WTC11 (cell line): ENCODE data around the gene TTC8. TPM values are rescaled to one million over a fixed set of nuclear protein-coding genes. Genes with fewer than 3 reads are reported as not detected.

Experiments used
- ATAC-seq: fragments of 200-7000 bp; cut with Tn5 transposase; 2 replicates; pipeline ENCODE4 v1.10.0; 2021; ENCODE audit warnings: mild to moderate bottlenecking, moderate library complexity
- CTCF ChIA-PET: fragments of 300-600 bp; sonication (Branson Sonifier 250); formaldehyde crosslinking; loops from one replicate; lab custom pipeline; 2021; ENCODE audit warnings: antibody characterized with exemption; lab: Charles Lee
- POLR2A ChIA-PET: fragments of 350-600 bp; sonication (Branson Sonifier 250); formaldehyde crosslinking; loops from one replicate; lab custom pipeline; 2021; ENCODE audit warnings: antibody characterized with exemption; lab: Charles Lee
- DNase-seq: peaks from one replicate; pipeline ENCODE4 v3.0.0; 2021; ENCODE audit warnings: low spot score
- H3K27ac Mint-ChIP-seq: 2 replicates; pipeline ENCODE4 v1.8.0; 2021; ENCODE audit warnings: mixed read lengths
- H3K27me3 Mint-ChIP-seq: 2 replicates; pipeline ENCODE4 v1.8.0; 2021; ENCODE audit warnings: low read depth, mild to moderate bottlenecking, moderate library complexity, mixed read lengths
- H3K36me3 Mint-ChIP-seq: 2 replicates; pipeline ENCODE4 v1.8.0; 2021; ENCODE audit warnings: mixed read lengths
- H3K4me1 Mint-ChIP-seq: 2 replicates; pipeline ENCODE4 v1.8.0; 2022; ENCODE audit warnings: mixed read lengths
- H3K4me3 Mint-ChIP-seq: 2 replicates; pipeline ENCODE4 v1.8.0; 2021; ENCODE audit warnings: mild to moderate bottlenecking, moderate library complexity, mixed read lengths
- H3K9me3 Mint-ChIP-seq: 2 replicates; pipeline ENCODE4 v1.8.0; 2021; ENCODE audit warnings: mixed read lengths
- AR ChIP-seq: fragments of 250-450 bp; sonication (Bioruptor Pico); IDR thresholded peaks from 2 replicates; pipeline ENCODE4 v1.9.0; 2021; ENCODE audit warnings: mild to moderate bottlenecking
- ATF6 ChIP-seq: sonication (generic); formaldehyde crosslinking; IDR thresholded peaks from 2 replicates; pipeline ENCODE4 v1.8.1; 2023; ENCODE audit warnings: mild to moderate bottlenecking, missing genetic modification reagents
- CREM ChIP-seq: sonication (generic); formaldehyde crosslinking; IDR thresholded peaks from 2 replicates; pipeline ENCODE4 v1.8.1; 2022; ENCODE audit warnings: mild to moderate bottlenecking, missing genetic modification reagents, moderate library complexity
- EMX1 ChIP-seq: fragments of 250-450 bp; sonication (Bioruptor Pico); IDR thresholded peaks from 2 replicates; pipeline ENCODE4 v1.8.0; 2021; ENCODE audit warnings: mild to moderate bottlenecking
- ERG ChIP-seq: fragments of 250-450 bp; sonication (Bioruptor Pico); IDR thresholded peaks from 2 replicates; pipeline ENCODE4 v1.8.0; 2021; ENCODE audit warnings: mild to moderate bottlenecking
- FOXP1 ChIP-seq: sonication (generic); formaldehyde crosslinking; IDR thresholded peaks from 2 replicates; pipeline ENCODE4 v1.8.0; 2022; ENCODE audit warnings: missing genetic modification reagents, mild to moderate bottlenecking, moderate library complexity, borderline replicate concordance
- GRHL2 ChIP-seq: fragments of 250-450 bp; sonication (Bioruptor Pico); IDR thresholded peaks from 2 replicates; pipeline ENCODE4 v1.8.0; 2022; ENCODE audit warnings: mild to moderate bottlenecking, moderate library complexity; ENCODE audit not compliant: insufficient replicate concordance, severe bottlenecking
- PRDM15 ChIP-seq: sonication (generic); formaldehyde crosslinking; IDR thresholded peaks from 2 replicates; pipeline ENCODE4 v1.8.0; 2022; ENCODE audit warnings: missing genetic modification reagents
- TEAD1 ChIP-seq: sonication (generic); formaldehyde crosslinking; IDR thresholded peaks from 2 replicates; pipeline ENCODE4 v1.8.0; 2022; ENCODE audit warnings: mild to moderate bottlenecking, missing genetic modification reagents
- ZMAT4 ChIP-seq: fragments of 250-450 bp; sonication (Bioruptor Pico); IDR thresholded peaks from 2 replicates; pipeline ENCODE4 v1.9.0; 2021; ENCODE audit warnings: mild to moderate bottlenecking
- ZNF219 ChIP-seq: sonication (generic); formaldehyde crosslinking; IDR thresholded peaks from 2 replicates; pipeline ENCODE4 v1.8.0; 2023; ENCODE audit warnings: missing genetic modification reagents, mild to moderate bottlenecking, borderline replicate concordance
- ZNF281 ChIP-seq: sonication (generic); formaldehyde crosslinking; IDR thresholded peaks from 2 replicates; pipeline ENCODE4 v1.8.0; 2023; ENCODE audit warnings: mild to moderate bottlenecking, missing genetic modification reagents
- total RNA-seq: library from RNA; stranded (reverse); gene quantifications from 3 replicates; pipeline ENCODE4 v1.2.3, GENCODE V29; 2021

TTC8 gene
- total RNA-seq, 1 experiment from 2014 or later, result 13.8 TPM

GRCh38 chr14:88904206-88904647 lies 79.8 kb downstream of the TTC8 start:
- DNase-seq, result no peak
- TF ChIP-seq ZNF219 (CRISPR knock-in tag), result no peak
- Mint-ChIP-seq H3K27ac (no peak overlapping the region), H3K9me3 (peaks cover 28% of the 10 kb centered on the region), H3K36me3 (peaks cover 6% of the 10 kb centered on the region), H3K27me3 (peaks cover 4% of the 10 kb centered on the region), H3K4me3 (no peak overlapping the region), H3K4me1 (no peaks in the 10 kb centered on the region)
- ChIA-PET POLR2A (no interaction called here), CTCF (interaction anchor here (1.1 kb wide), 1 partner anchor 26 kb away, joined by 4 read pairs; no protein-coding TSS in a partner anchor)
- no peak for ATAC-seq

- peaks cover 4% of the 10 kb centered on the region for H3K27me3 Mint-ChIP-seq
- H3K27ac Mint-ChIP-seq, result no peak overlapping the region
- ATAC-seq, result no peak
- H3K36me3 Mint-ChIP-seq, result peaks cover 6% of the 10 kb centered on the region
- POLR2A ChIA-PET, result no interaction called here
- DNase-seq, result no peak
- TF ChIP-seq ATF6 (no peak), FOXP1 (CRISPR knock-in tag) (no peak), ZMAT4 (CRISPR knock-in tag) (no peak), EMX1 (CRISPR knock-in tag) (no peak)
- TF ChIP-seq, all 79 proteins: peak for 0
- Mint-ChIP-seq H3K4me1 (no peaks in the 10 kb centered on the region), H3K4me3 (no peak overlapping the region), H3K9me3 (peaks cover 28% of the 10 kb centered on the region)
- CTCF ChIA-PET, result interaction anchor here (1.1 kb wide), 1 partner anchor 25 kb away, joined by 4 read pairs; no protein-coding TSS in a partner anchor
Observed at GRCh38 chr14:88904864-88905263, 80.4 kb downstream of the TTC8 start.

GRCh38 chr14:88908216-88908615 lies 83.8 kb downstream of the TTC8 start:
- Mint-ChIP-seq H3K9me3 (peaks cover 28% of the 10 kb centered on the region), H3K27me3 (no peaks in the 10 kb centered on the region; the same call in none of the 2 replicates), H3K27ac (no peak overlapping the region), H3K36me3 (peaks cover 6% of the 10 kb centered on the region), H3K4me3 (no peak overlapping the region), H3K4me1 (no peaks in the 10 kb centered on the region)
- CTCF ChIA-PET, result no interaction called here
- DNase-seq (no peak), ATAC-seq (no peak)
- POLR2A ChIA-PET, result no interaction called here
- TF ChIP-seq ZNF281 (CRISPR knock-in tag), result no peak

- Mint-ChIP-seq H3K9me3 (peaks cover 28% of the 10 kb centered on the region), H3K4me3 (no peak overlapping the region), H3K27ac (no peak overlapping the region), H3K36me3 (peaks cover 6% of the 10 kb centered on the region), H3K27me3 (no peaks in the 10 kb centered on the region; the same call in 1 of the 2 replicates), H3K4me1 (no peaks in the 10 kb centered on the region)
- ATAC-seq (no peak), DNase-seq (no peak)
- POLR2A ChIA-PET, result no interaction called here
- TF ChIP-seq ERG, result no peak
- CTCF ChIA-PET, result no interaction called here
Observed at GRCh38 chr14:88910386-88910785, 85.9 kb downstream of the TTC8 start.

- Mint-ChIP-seq H3K27ac (no peak overlapping the region), H3K36me3 (peaks cover 6% of the 10 kb centered on the region), H3K4me1 (no peaks in the 10 kb centered on the region), H3K9me3 (peaks cover 16% of the 10 kb centered on the region), H3K4me3 (no peak overlapping the region), H3K27me3 (peaks cover 2% of the 10 kb centered on the region)
- ATAC-seq (no peak), DNase-seq (no peak)
- ChIA-PET POLR2A (no interaction called here), CTCF (no interaction called here)
- TF ChIP-seq PRDM15 (CRISPR knock-in tag) (no peak), GRHL2 (no peak), TEAD1 (CRISPR knock-in tag) (no peak), AR (CRISPR knock-in tag) (no peak), CREM (CRISPR knock-in tag) (no peak)
Observed at GRCh38 chr14:88911809-88912208, 87.4 kb downstream of the TTC8 start.
